ENCODE data around the gene RNF103. TPM values are rescaled to one million over a fixed set of nuclear protein-coding genes. Genes with fewer than 3 reads are reported as not detected.

Gene RNF103
- total and polyA plus RNA-seq, 2 experiments from 2014 or later = 35.3 to 59.4 TPM

GRCh38 chr2:86624267-86624547 is 542 bp upstream of the RNF103 start:
- Histone ChIP-seq H3K4me1 (ENCODE audit: insufficient read depth) (peaks cover 23% of the 10 kb centered on the region), H3K36me3 (replicated peaks; ENCODE audit: insufficient read depth, low read depth) (no peaks in the 10 kb centered on the region), H3K9me2 (replicated peaks; ENCODE audit: insufficient read depth) (no peaks in the 10 kb centered on the region), H3K4me2 (peak overlapping the region; percentile 72), H4K20me1 (ENCODE audit: insufficient read depth, poor library complexity, severe bottlenecking) (peaks cover 35% of the 10 kb centered on the region), H3K4me3 (no peak overlapping the region), H3K27ac (peak overlapping the region; percentile 95), H2AFZ (peak overlapping the region; percentile 83), H3K9me3 (ENCODE audit: low read depth) (no peaks in the 10 kb centered on the region), H3K27me3 (no peaks in the 10 kb centered on the region), H3K79me2 (peaks cover 38% of the 10 kb centered on the region)
- peak; percentile 16 for DNase-seq (ENCODE audit: low spot score)
- TF ChIP-seq EZH2phosphoT487 (IDR thresholded peaks at IDR 0.05; ENCODE audit: low read depth, severe bottlenecking, unreplicated experiment) = no peak
- TF ChIP-seq EZH2 (IDR thresholded peaks at IDR 0.05; ENCODE audit: borderline replicate concordance) = no peak
- no peak for TF ChIP-seq CTCF (IDR thresholded peaks at IDR 0.05; ENCODE audit: poor library complexity)
- WGBS (ENCODE audit: low lambda C conversion rate, missing lambda C conversion rate) = 92% methylated on average over 6 of the region's 6 CpGs

DNA sequence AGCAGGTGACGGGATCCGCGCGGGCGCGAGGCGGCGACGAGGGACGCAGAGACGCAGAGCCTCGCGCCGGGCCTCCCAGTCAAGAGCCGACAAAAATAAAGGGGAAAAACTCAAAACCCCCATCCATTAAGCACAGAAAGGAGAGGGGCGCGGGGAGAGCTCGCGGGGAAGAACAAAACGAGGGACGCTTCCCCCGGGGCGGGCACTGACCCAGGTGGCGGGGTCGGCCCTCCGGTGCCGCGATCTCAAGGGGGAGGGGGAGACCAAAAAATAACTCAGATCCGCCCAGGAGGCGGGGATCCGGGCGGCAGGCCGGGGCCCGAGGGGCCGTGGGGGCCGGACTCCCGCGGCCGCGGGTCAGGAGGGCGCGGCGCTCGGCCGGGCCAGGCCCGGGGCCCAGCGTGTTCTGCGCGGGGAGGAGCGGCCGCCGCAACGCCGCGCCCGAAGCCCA is 597 bp downstream of the RNF103 start:
- H3K4me3 ChIP-seq = peak overlapping the region; percentile 93
- peaks cover 46% of the 10 kb centered on the region for H4K20me1 ChIP-seq (ENCODE audit: insufficient read depth, poor library complexity, severe bottlenecking)
- H3K79me2 ChIP-seq = peaks cover 49% of the 10 kb centered on the region
- DNase-seq (ENCODE audit: low spot score) = peak; percentile 60
- no peaks in the 10 kb centered on the region for H3K9me3 ChIP-seq (ENCODE audit: low read depth)
- H3K27me3 ChIP-seq = no peaks in the 10 kb centered on the region
- H3K36me3 ChIP-seq (replicated peaks; ENCODE audit: insufficient read depth, low read depth) = peaks cover 4% of the 10 kb centered on the region
- no peak for TF ChIP-seq EZH2phosphoT487 (IDR thresholded peaks at IDR 0.05; ENCODE audit: low read depth, severe bottlenecking, unreplicated experiment)
- TF ChIP-seq EZH2 (IDR thresholded peaks at IDR 0.05; ENCODE audit: borderline replicate concordance) = no peak
- TF ChIP-seq CTCF (IDR thresholded peaks at IDR 0.05; ENCODE audit: poor library complexity) = no peak
- H3K27ac ChIP-seq = peak overlapping the region; percentile 95
- H3K4me2 ChIP-seq = peak overlapping the region; percentile 76
- H3K4me1 ChIP-seq (ENCODE audit: insufficient read depth) = peaks cover 23% of the 10 kb centered on the region
- H3K9me2 ChIP-seq (replicated peaks; ENCODE audit: insufficient read depth) = no peaks in the 10 kb centered on the region
- H2AFZ ChIP-seq = peak overlapping the region; percentile 72
- WGBS (ENCODE audit: low lambda C conversion rate, missing lambda C conversion rate) = 2% methylated on average over 24 of the region's 56 CpGs

GRCh38 chr2:86622519-86623042 is 1.1 kb downstream of the RNF103 start:
- Histone ChIP-seq H3K4me3 (peak overlapping the region; percentile 93), H3K4me1 (ENCODE audit: insufficient read depth) (peaks cover 21% of the 10 kb centered on the region), H3K27ac (peak overlapping the region; percentile 95), H3K79me2 (peaks cover 54% of the 10 kb centered on the region), H3K36me3 (replicated peaks; ENCODE audit: insufficient read depth, low read depth) (peaks cover 4% of the 10 kb centered on the region), H4K20me1 (ENCODE audit: insufficient read depth, poor library complexity, severe bottlenecking) (peaks cover 47% of the 10 kb centered on the region), H2AFZ (peak overlapping the region; percentile 72), H3K4me2 (peak overlapping the region; percentile 76), H3K9me3 (ENCODE audit: low read depth) (no peaks in the 10 kb centered on the region), H3K27me3 (no peaks in the 10 kb centered on the region), H3K9me2 (replicated peaks; ENCODE audit: insufficient read depth) (no peaks in the 10 kb centered on the region)
- WGBS (ENCODE audit: low lambda C conversion rate, missing lambda C conversion rate) = under 1% methylated on average over 29 of the region's 29 CpGs
- TF ChIP-seq EZH2 (IDR thresholded peaks at IDR 0.05; ENCODE audit: borderline replicate concordance) (no peak), EZH2phosphoT487 (IDR thresholded peaks at IDR 0.05; ENCODE audit: low read depth, severe bottlenecking, unreplicated experiment) (no peak), CTCF (IDR thresholded peaks at IDR 0.05; ENCODE audit: poor library complexity) (no peak)
- peak; percentile 43 for DNase-seq (ENCODE audit: low spot score)

All from hepatocyte (in vitro differentiated cells).